GM18499 (cell line): ENCODE data around the gene COG8.

Source experiments
- ATAC-seq: cut with Tn5 transposase; IDR thresholded peaks from one replicate; pipeline ENCODE4 v1.9.1; 2021; ENCODE audit warnings: moderate number of reproducible peaks; ENCODE audit not compliant: insufficient read depth, unreplicated experiment

The COG8 gene

GRCh38 chr16:69321080-69321479 is 18.3 kb downstream of the COG8 start:
- ATAC-seq: no peak

- no peak for ATAC-seq
These were observed 18.7 kb downstream of the COG8 start for GRCh38 chr16:69320740-69321073.

- no peak for ATAC-seq
These were observed 19.3 kb downstream of the COG8 start for GRCh38 chr16:69319826-69320739.

GRCh38 chr16:69319381-69319780 is 20.0 kb downstream of the COG8 start:
- ATAC-seq: no peak

- ATAC-seq: no peak
These were observed 20.5 kb downstream of the COG8 start for GRCh38 chr16:69318911-69319289.

GRCh38 chr16:69318177-69318910 is 21.0 kb downstream of the COG8 start:
- no peak for ATAC-seq

- no peak for ATAC-seq
These were observed 22.7 kb downstream of the COG8 start for GRCh38 chr16:69316595-69317034.

- ATAC-seq: no peak
These were observed 23.7 kb downstream of the COG8 start for GRCh38 chr16:69315486-69316311.

- ATAC-seq: no peak
These were observed 24.8 kb downstream of the COG8 start for GRCh38 chr16:69314534-69314933.

GRCh38 chr16:69313469-69313868 is 25.9 kb downstream of the COG8 start:
- ATAC-seq: no peak

- ATAC-seq: peak; percentile 19
These were observed 27.6 kb downstream of the COG8 start for GRCh38 chr16:69311533-69312387.

- peak; percentile 88 for ATAC-seq
These were observed 28.5 kb downstream of the COG8 start, which contains the start of gene VPS4A for GRCh38 chr16:69310653-69311532. Gene VPS4A, plus strand, starts transcription at chr16:69311350. Its CDS starts 162 bp downstream, at chr16:69311512.

GRCh38 chr16:69309316-69309715 is 30.0 kb downstream of the COG8 start:
- no peak for ATAC-seq

GRCh38 chr16:69307856-69308255 is 31.5 kb downstream of the COG8 start:
- no peak for ATAC-seq

GRCh38 chr16:69307091-69307490 is 32.3 kb downstream of the COG8 start:
- ATAC-seq: no peak

- no peak for ATAC-seq
These were observed 33.3 kb downstream of the COG8 start for GRCh38 chr16:69306031-69306430.

GRCh38 chr16:69302301-69302700 is 37.1 kb downstream of the COG8 start:
- ATAC-seq: no peak

GRCh38 chr16:69301861-69302260 is 37.5 kb downstream of the COG8 start:
- no peak for ATAC-seq

GRCh38 chr16:69301187-69301586 is 38.2 kb downstream of the COG8 start:
- no peak for ATAC-seq
